Aorta (tissue), 5 donors: ENCODE measurements around the gene COL5A1. TPM values are rescaled to one million over a fixed set of nuclear protein-coding genes. Genes with fewer than 3 reads are reported as not detected.

Source experiments
- ATAC-seq: fragments of 200-7000 bp; cut with Tn5 transposase; one replicate; pipeline ENCODE4 v1.9.1; 2022; ENCODE audit warnings: moderate library complexity; ENCODE audit not compliant: low FRiP score
- DNase-seq, 2 donors: peaks; one replicate each; pipeline ENCODE4 v3.0.0-alpha.2; 2020
- H3K27ac ChIP-seq, 2 donors: one replicate each; pipeline ENCODE4 v1.5.1; 2013; ENCODE audit warnings: low read length in 2 of 2, mild to moderate bottlenecking in 2 of 2, moderate library complexity in 2 of 2, control low read depth in 1 of 2, inconsistent platforms in 1 of 2, low read depth in 1 of 2
- H3K27me3 ChIP-seq, 2 donors: one replicate each; pipeline ENCODE4 v1.6.1; 2013; ENCODE audit warnings: control low read depth in 1 of 2, low read length in 1 of 2, mild to moderate bottlenecking in 1 of 2, moderate library complexity in 1 of 2; ENCODE audit not compliant: insufficient read depth in 2 of 2, control insufficient read depth in 1 of 2
- H3K36me3 ChIP-seq, 2 donors: one replicate each; pipeline ENCODE4 v1.6.1; 2013; ENCODE audit warnings: control low read depth in 1 of 2, low read length in 1 of 2, mild to moderate bottlenecking in 1 of 2; ENCODE audit not compliant: insufficient read depth in 2 of 2, control insufficient read depth in 1 of 2
- H3K4me1 ChIP-seq, 2 donors: one replicate each; pipeline ENCODE4 v1.6.1; 2013; ENCODE audit warnings: low read length in 2 of 2, control low read depth in 1 of 2, mild to moderate bottlenecking in 1 of 2, moderate library complexity in 1 of 2; ENCODE audit not compliant: insufficient read depth in 2 of 2, control insufficient read depth in 1 of 2
- H3K4me3 ChIP-seq, 2 donors: one replicate each; pipeline ENCODE4 v1.5.1; 2013; ENCODE audit warnings: low read length in 2 of 2, control low read depth in 1 of 2, mild to moderate bottlenecking in 1 of 2
- H3K9me3 ChIP-seq: one replicate; pipeline ENCODE4 v1.6.1; 2013; ENCODE audit warnings: mild to moderate bottlenecking, low read length; ENCODE audit not compliant: control insufficient read depth
- WGBS, 2 donors: extraction: QIAGEN DNeasy Blood & Tissue Kit; methylation state at CpG; one replicate each; pipeline ENCODE4 v1.1.7; 2013; 5-methylcytosine and 5-hydroxymethylcytosine counted together
- intact Hi-C, 2 donors: fragments of 100-400 bp; cut with DNase I; formaldehyde crosslinking; loops; one replicate each; pipeline versions ENCODE4 v1.14.2 to v1.15.0; 2022
- polyA plus RNA-seq, 2 donors: library from polyadenylated mRNA; stranded (reverse); fragments of 200-250 nt; gene quantifications; one replicate each; pipeline ENCODE4 v1.2.3, GENCODE V29; 2013
- total RNA-seq, 2 donors: library from RNA; stranded (reverse); fragmentation: NEBNext Ultra II Directional; extraction: Animal tissue kit (Norgen Biotek cat#: 25700); gene quantifications; one replicate each; pipeline ENCODE4 v1.2.1, GENCODE V29; 2021
- donor health status: healthy with polysubstance abuse.
- donor health status: Bipolar disorder and iron deficiency.
- donor health status: DM: no; HTN: no; CAD: no.
- donor health status: DM: no; HTN: no; CAD: no.
- donor health status: DM: yes; HTN: yes; CAD: no.

The COL5A1 gene
- total and polyA plus RNA-seq, 4 donors = 18.7 to 159 (median 82.8) TPM

GRCh38 chr9:134671341-134672113, 29.9 kb downstream of the COL5A1 start:
- H3K36me3 ChIP-seq = no peaks in the 10 kb centered on the region
- H3K9me3 ChIP-seq = peaks cover 1% of the 10 kb centered on the region
- intact Hi-C loops = no loop called here
- no peak overlapping the region for H3K27ac ChIP-seq
- no peaks in the 10 kb centered on the region for H3K27me3 ChIP-seq
- no peak overlapping the region for H3K4me3 ChIP-seq
- DNase-seq (no peak), ATAC-seq (no peak)
- H3K4me1 ChIP-seq = no peaks in the 10 kb centered on the region
- WGBS, 2 donors = 36 to 37% methylated on average over 15 of the region's 15 CpGs

GRCh38 chr9:134676361-134676760, 34.8 kb downstream of the COL5A1 start:
- peaks cover 1% of the 10 kb centered on the region for H3K9me3 ChIP-seq
- H3K4me1 ChIP-seq = no peaks in the 10 kb centered on the region
- no peaks in the 10 kb centered on the region for H3K36me3 ChIP-seq
- no peak for ATAC-seq
- WGBS, 2 donors = 9 to 11% methylated on average over 5 of the region's 5 CpGs
- H3K27ac ChIP-seq = no peak overlapping the region
- DNase-seq = no peak
- intact Hi-C loops = no loop called here
- no peak overlapping the region for H3K4me3 ChIP-seq
- H3K27me3 ChIP-seq = no peaks in the 10 kb centered on the region

GRCh38 chr9:134676886-134677285, 35.3 kb downstream of the COL5A1 start:
- no peak overlapping the region for H3K4me3 ChIP-seq
- peaks cover 1% of the 10 kb centered on the region for H3K9me3 ChIP-seq
- no peak for ATAC-seq
- H3K4me1 ChIP-seq = peaks cover 0 to 2% of the 10 kb centered on the region in 2 donors
- H3K27ac ChIP-seq = no peak overlapping the region
- intact Hi-C loops = no loop called here
- no peaks in the 10 kb centered on the region for H3K36me3 ChIP-seq
- WGBS, 2 donors = 79% methylated on average over 6 of the region's 6 CpGs
- no peak for DNase-seq
- H3K27me3 ChIP-seq = no peaks in the 10 kb centered on the region

GRCh38 chr9:134677743-134678142, 36.1 kb downstream of the COL5A1 start:
- H3K4me3 ChIP-seq = no peak overlapping the region
- DNase-seq = peak in 1 of 2 donors; percentile 62
- H3K4me1 ChIP-seq = peaks cover 0 to 2% of the 10 kb centered on the region in 2 donors
- no peaks in the 10 kb centered on the region for H3K27me3 ChIP-seq
- H3K27ac ChIP-seq = no peak overlapping the region
- H3K36me3 ChIP-seq = no peaks in the 10 kb centered on the region
- peaks cover 1% of the 10 kb centered on the region for H3K9me3 ChIP-seq
- ATAC-seq = no peak
- 85 to 89% methylated on average over 11 of the region's 11 CpGs for WGBS, 2 donors
- intact Hi-C loops = no loop called here

- Histone ChIP-seq H3K27me3 (no peaks in the 10 kb centered on the region), H3K4me3 (no peak overlapping the region), H3K9me3 (peaks cover 1% of the 10 kb centered on the region), H3K27ac (no peak overlapping the region), H3K4me1 (peaks cover 0 to 2% of the 10 kb centered on the region in 2 donors), H3K36me3 (no peaks in the 10 kb centered on the region)
- 74 to 79% methylated on average over 8 of the region's 8 CpGs for WGBS, 2 donors
- no peak for ATAC-seq
- intact Hi-C loops = no loop called here
- no peak for DNase-seq
Measured at GRCh38 chr9:134678206-134678605, 36.6 kb downstream of the COL5A1 start.

- Histone ChIP-seq H3K27ac (no peak overlapping the region), H3K4me3 (no peak overlapping the region), H3K4me1 (peaks cover 0 to 2% of the 10 kb centered on the region in 2 donors), H3K9me3 (peaks cover 1% of the 10 kb centered on the region), H3K27me3 (no peaks in the 10 kb centered on the region), H3K36me3 (no peaks in the 10 kb centered on the region)
- intact Hi-C loops = no loop called here
- WGBS, 2 donors = 50 to 57% methylated on average over 17 of the region's 17 CpGs
- ATAC-seq (no peak), DNase-seq (peak in 1 of 2 donors; percentile 59)
Measured at GRCh38 chr9:134678666-134679443, 37.3 kb downstream of the COL5A1 start.

GRCh38 chr9:134679616-134680392, 38.2 kb downstream of the COL5A1 start:
- Histone ChIP-seq H3K4me3 (no peak overlapping the region), H3K36me3 (no peaks in the 10 kb centered on the region), H3K4me1 (peaks cover 0 to 2% of the 10 kb centered on the region in 2 donors), H3K9me3 (peaks cover 1% of the 10 kb centered on the region), H3K27ac (no peak overlapping the region), H3K27me3 (no peaks in the 10 kb centered on the region)
- 87 to 88% methylated on average over 18 to 19 of the region's 19 CpGs for WGBS, 2 donors
- ATAC-seq = no peak
- DNase-seq = peak in 1 of 2 donors; percentile 63
- intact Hi-C loops = no loop called here

GRCh38 chr9:134680393-134681060, 38.9 kb downstream of the COL5A1 start:
- H3K36me3 ChIP-seq = no peaks in the 10 kb centered on the region
- H3K27me3 ChIP-seq = no peaks in the 10 kb centered on the region
- DNase-seq (peak in 1 of 2 donors; percentile 63), ATAC-seq (no peak)
- no peak overlapping the region for H3K4me3 ChIP-seq
- H3K9me3 ChIP-seq = peaks cover 1% of the 10 kb centered on the region
- intact Hi-C loops = no loop called here
- 63 to 66% methylated on average over 16 to 18 of the region's 18 CpGs for WGBS, 2 donors
- H3K27ac ChIP-seq = no peak overlapping the region
- H3K4me1 ChIP-seq = peaks cover 0 to 2% of the 10 kb centered on the region in 2 donors
